MCF 10A (cell line): ENCODE results near the gene KRTAP9-6. TPM values are rescaled to one million over a fixed set of nuclear protein-coding genes. Genes with fewer than 3 reads are reported as not detected.

ENCODE experiments used
- BruUV-seq: library from RNA; stranded (reverse); fragments of 400-500 nt; replicated peaks from 2 replicates; lab custom pipeline; 2021; lab: Mats Ljungman, UMichigan
- CTCF ChIA-PET: fragments of 300-600 bp; sonication (Branson Sonifier 250); formaldehyde crosslinking; extraction: SDS; loops from one replicate; lab custom pipeline; 2021; ENCODE audit warnings: antibody characterized with exemption, inconsistent platforms; lab: Yijun Ruan, JAX
- POLR2A ChIA-PET: fragments of 300-600, 350-650 bp; sonication (Branson Sonifier 250); formaldehyde crosslinking; extraction: SDS; loops from one replicate; lab custom pipeline; 2020; ENCODE audit warnings: antibody characterized with exemption, inconsistent platforms; lab: Yijun Ruan, JAX
- DNase-seq: peaks from one replicate; pipeline ENCODE4 v3.0.0-alpha.2; 2018; ENCODE audit not compliant: unreplicated experiment
- H3K27ac Mint-ChIP-seq: one replicate; pipeline ENCODE4 v1.8.0; 2022; ENCODE audit warnings: mild to moderate bottlenecking, low read depth, mixed read lengths; ENCODE audit not compliant: unreplicated experiment
- H3K27me3 Mint-ChIP-seq: one replicate; pipeline ENCODE4 v1.8.0; 2022; ENCODE audit warnings: mixed read lengths; ENCODE audit not compliant: insufficient read depth, unreplicated experiment
- H3K36me3 Mint-ChIP-seq: one replicate; pipeline ENCODE4 v1.8.0; 2022; ENCODE audit warnings: mild to moderate bottlenecking, moderate library complexity, mixed read lengths; ENCODE audit not compliant: insufficient read depth, unreplicated experiment
- H3K4me1 Mint-ChIP-seq: one replicate; pipeline ENCODE4 v1.8.0; 2022; ENCODE audit warnings: mixed read lengths; ENCODE audit not compliant: insufficient read depth, unreplicated experiment
- H3K4me3 Mint-ChIP-seq: one replicate; pipeline ENCODE4 v1.8.0; 2022; ENCODE audit warnings: mild to moderate bottlenecking, moderate library complexity, mixed read lengths; ENCODE audit not compliant: unreplicated experiment
- H3K9me3 Mint-ChIP-seq: one replicate; pipeline ENCODE4 v1.8.0; 2022; ENCODE audit warnings: mixed read lengths; ENCODE audit not compliant: unreplicated experiment
- intact Hi-C: fragments of 100-400 bp; cut with micrococcal nuclease; formaldehyde crosslinking; loops from 2 replicates; pipeline ENCODE4 v1.14.1; 2022
- total RNA-seq: library from RNA; stranded (reverse); gene quantifications from 2 replicates; pipeline ENCODE4 v1.2.3, GENCODE V29; 2022
- TF ChIP-seq, protein P1 (sequence below): fragments of 200-600 bp; IDR thresholded peaks from one replicate; pipeline ENCODE4 v1.8.0; 2022; ENCODE audit warnings: antibody characterized with exemption, mild to moderate bottlenecking; ENCODE audit not compliant: unreplicated experiment

The KRTAP9-6 gene
- total RNA-seq, 1 experiment from 2014 or later: not detected

GRCh38 chr17:41298458-41299135 lies 33.4 kb downstream of the KRTAP9-6 start:
- DNase-seq: no peak
- POLR2A ChIA-PET: no interaction called here
- Mint-ChIP-seq H3K4me1 (peaks cover 16% of the 10 kb centered on the region), H3K36me3 (no peaks in the 10 kb centered on the region), H3K4me3 (no peak overlapping the region), H3K27me3 (no peaks in the 10 kb centered on the region), H3K9me3 (no peaks in the 10 kb centered on the region), H3K27ac (no peak overlapping the region)
- CTCF ChIA-PET: interaction anchor here (0.8 kb wide), 1 partner anchor 24 kb away, joined by 3 read pairs; no protein-coding TSS in a partner anchor
- intact Hi-C loops: no loop called here
- TF ChIP-seq, protein P1, sequence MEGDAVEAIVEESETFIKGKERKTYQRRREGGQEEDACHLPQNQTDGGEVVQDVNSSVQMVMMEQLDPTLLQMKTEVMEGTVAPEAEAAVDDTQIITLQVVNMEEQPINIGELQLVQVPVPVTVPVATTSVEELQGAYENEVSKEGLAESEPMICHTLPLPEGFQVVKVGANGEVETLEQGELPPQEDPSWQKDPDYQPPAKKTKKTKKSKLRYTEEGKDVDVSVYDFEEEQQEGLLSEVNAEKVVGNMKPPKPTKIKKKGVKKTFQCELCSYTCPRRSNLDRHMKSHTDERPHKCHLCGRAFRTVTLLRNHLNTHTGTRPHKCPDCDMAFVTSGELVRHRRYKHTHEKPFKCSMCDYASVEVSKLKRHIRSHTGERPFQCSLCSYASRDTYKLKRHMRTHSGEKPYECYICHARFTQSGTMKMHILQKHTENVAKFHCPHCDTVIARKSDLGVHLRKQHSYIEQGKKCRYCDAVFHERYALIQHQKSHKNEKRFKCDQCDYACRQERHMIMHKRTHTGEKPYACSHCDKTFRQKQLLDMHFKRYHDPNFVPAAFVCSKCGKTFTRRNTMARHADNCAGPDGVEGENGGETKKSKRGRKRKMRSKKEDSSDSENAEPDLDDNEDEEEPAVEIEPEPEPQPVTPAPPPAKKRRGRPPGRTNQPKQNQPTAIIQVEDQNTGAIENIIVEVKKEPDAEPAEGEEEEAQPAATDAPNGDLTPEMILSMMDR: no peak
- BruUV-seq: no TSS peak

DNA sequence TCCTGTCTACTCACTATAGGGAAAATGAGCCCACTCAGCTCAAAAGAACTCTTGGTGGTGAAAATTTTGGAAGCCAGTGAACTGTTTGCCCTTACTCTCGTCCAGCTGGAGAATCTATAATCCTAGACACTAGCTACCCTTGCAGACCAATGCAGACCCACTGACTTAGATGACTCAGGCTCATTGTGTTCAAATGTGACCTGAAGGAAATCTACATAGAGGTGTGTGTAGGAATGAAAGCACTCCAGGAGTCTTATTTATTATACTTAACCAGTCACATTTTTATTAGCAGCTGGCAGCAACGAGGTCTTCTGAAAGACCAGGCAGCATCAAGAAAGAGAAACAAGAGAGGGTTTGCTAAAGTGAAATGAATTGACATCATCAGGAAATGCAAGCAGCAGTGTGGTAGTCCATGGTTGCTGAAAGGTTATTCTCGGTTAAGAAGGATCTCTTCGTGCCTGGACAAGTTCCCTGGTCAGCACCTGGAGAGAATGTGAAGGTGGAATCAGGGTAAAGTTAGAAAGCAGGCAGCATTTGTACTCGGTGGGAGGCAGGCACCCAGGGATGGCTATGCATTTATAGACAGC lies 36.1 kb downstream of the KRTAP9-6 start:
- DNase-seq: peak; percentile 54
- peak overlapping the region; percentile 25 for H3K27ac Mint-ChIP-seq

DNA sequence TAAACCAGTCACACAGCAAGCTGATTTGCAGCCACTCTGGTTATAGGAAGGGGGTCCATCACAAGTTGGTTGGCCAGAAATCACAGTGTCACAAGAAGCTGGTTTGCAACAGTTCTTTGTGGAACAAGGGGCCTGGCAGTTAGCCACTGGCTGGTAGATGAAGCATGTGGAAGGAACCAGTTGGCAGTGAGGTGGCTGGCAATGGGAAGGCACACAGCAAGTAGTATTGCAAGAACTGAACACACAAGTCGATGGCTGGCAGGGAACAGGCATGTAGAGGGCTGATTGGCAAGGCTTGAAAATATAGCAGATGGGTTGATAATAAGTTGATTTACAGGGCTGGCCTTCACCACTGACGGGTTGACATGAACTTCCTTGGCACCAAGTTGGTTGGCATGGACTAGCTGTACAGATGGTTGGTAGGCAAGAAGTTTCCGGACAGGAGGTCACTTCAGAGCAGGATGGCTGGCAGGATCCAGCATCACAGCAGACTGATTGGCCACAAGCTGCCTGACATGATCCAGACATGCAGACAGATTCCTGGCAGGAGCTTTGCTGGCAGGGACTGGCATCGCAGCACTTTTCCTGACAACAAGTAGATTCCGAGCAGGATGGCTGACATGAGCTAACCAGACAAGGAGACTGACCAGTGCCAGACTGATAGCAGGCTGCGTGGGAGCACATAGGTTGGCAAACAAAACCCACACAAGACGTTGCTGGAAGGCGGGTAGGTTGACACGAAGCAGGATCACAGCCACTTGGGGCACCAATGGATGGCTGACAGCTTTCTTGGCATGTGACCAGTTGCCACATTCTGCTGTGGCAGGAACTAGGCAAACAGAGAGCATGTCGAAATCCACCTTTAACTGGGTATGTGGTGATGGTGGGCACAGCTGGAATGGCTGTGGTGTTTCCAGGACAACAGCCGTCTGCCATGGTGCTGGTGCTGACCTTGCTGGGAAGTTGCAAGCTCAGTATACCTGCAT lies 37.0 kb downstream of the KRTAP9-6 start, which contains the start of gene KRTAP29-1:
TSS of gene KRTAP29-1 (minus strand) at position 936 of the 986 bp plus-strand sequence. CDS start at position 936, 0 bp downstream.
- DNase-seq: peak; percentile 17
- no peak within 1 kb of the TSS for H3K27ac Mint-ChIP-seq
- no peaks in the 10 kb centered on the region for H3K9me3 Mint-ChIP-seq
- ChIA-PET POLR2A (interaction anchor here (0.5 to 1.3 kb wide), 3 partner anchors 10 to 217 kb away, joined by 3 to 5 read pairs (median 4); partner anchors contain the start of gene KRT15), CTCF (interaction anchor here (0.7 to 0.9 kb wide), 2 partner anchors 489 to 511 kb away, joined by 3 read pairs; no protein-coding TSS in a partner anchor)
- peaks cover 4% of the 10 kb centered on the region for H3K27me3 Mint-ChIP-seq
- intact Hi-C loops: no loop called here
- no peak within 1 kb of the TSS for H3K4me3 Mint-ChIP-seq
- no TSS peak for BruUV-seq
- no peaks in the 10 kb centered on the region for H3K36me3 Mint-ChIP-seq
- TF ChIP-seq, protein P1: no peak
- H3K4me1 Mint-ChIP-seq: peaks cover 16% of the 10 kb centered on the region

More for the DNA sequence above, 36.1 kb downstream of the KRTAP9-6 start:
- intact Hi-C loops: no loop called here
- no peaks in the 10 kb centered on the region for H3K36me3 Mint-ChIP-seq
- no TSS peak for BruUV-seq
- no peak overlapping the region for H3K4me3 Mint-ChIP-seq
- no peaks in the 10 kb centered on the region for H3K27me3 Mint-ChIP-seq
- H3K4me1 Mint-ChIP-seq: peaks cover 16% of the 10 kb centered on the region
- POLR2A ChIA-PET: interaction anchor here (0.7 to 1.3 kb wide), 5 partner anchors 9 to 387 kb away, joined by 3 to 5 read pairs (median 4); partner anchors contain the start of gene EIF1
- CTCF ChIA-PET: interaction anchor here (0.6 to 1.2 kb wide), 4 partner anchors 21 to 506 kb away, joined by 3 to 6 read pairs (median 4); no protein-coding TSS in a partner anchor
- H3K9me3 Mint-ChIP-seq: no peaks in the 10 kb centered on the region
- TF ChIP-seq, protein P1: no peak
